K562 (cell line): Measurements from ENCODE around the gene TCF20. TPM values are rescaled to one million over a fixed set of nuclear protein-coding genes. Genes with fewer than 3 reads are reported as not detected.
A peak's percentile ranks its signal among the peaks of the same experiment; 100 is the strongest.

Experiments used
- ATAC-seq: fragments of 200-7000 bp; cut with Tn5 transposase; 3 replicates; pipeline ENCODE4 v1.9.1; 2020; ENCODE audit warnings: moderate library complexity
- BruUV-seq: library from RNA; stranded (reverse); fragments of 400-500 nt; replicated peaks from 2 replicates; lab custom pipeline; 2021; lab: Mats Ljungman, UMichigan
- CTCF ChIA-PET: fragments of 300-600 bp; formaldehyde crosslinking; extraction: SDS; loops from one replicate; lab custom pipeline; 2021; ENCODE audit warnings: low intra/inter-chr PET ratio; lab: Yijun Ruan, JAX
- POLR2A ChIA-PET: fragments of 300-600, 350-650 bp; sonication (Branson Sonifier 250); formaldehyde crosslinking; extraction: SDS; loops from one replicate; lab custom pipeline; 2021; ENCODE audit warnings: antibody characterized with exemption, inconsistent platforms; lab: Yijun Ruan, JAX
- DNase-seq, 4 experiments: peaks; one replicate each; pipeline versions ENCODE4 v3.0.0 to v3.0.0-alpha.2; 2011 to 2018; ENCODE audit warnings: low spot score in 3 of 4, mixed read lengths in 3 of 4; ENCODE audit errors: extremely low read depth in 1 of 4
- FAIRE-seq: peaks from 2 replicates; lab custom pipeline; 2011; peaks lifted over from hg19 to GRCh38; lab: Jason Lieb, UNC
- H2AFZ ChIP-seq: 2 replicates; pipeline ENCODE4 v1.6.0; 2011; ENCODE audit warnings: low read depth, low read length, control low read depth, inconsistent platforms
- H3K27ac ChIP-seq: fragments of 200-600 bp; 3 replicates; pipeline ENCODE4 v1.8.0; 2011; ENCODE audit warnings: low read depth, mild to moderate bottlenecking, control low read depth, inconsistent platforms, low read length, moderate library complexity, mixed read lengths; ENCODE audit errors: extremely low read depth
- H3K27me3 ChIP-seq, 2 experiments: fragments of 300-600 bp in 1 of 2; 2 replicates in 1 of 2; 3 replicates in 1 of 2; pipeline versions ENCODE4 v1.6.0 to v1.8.0; 2011; ENCODE audit warnings: inconsistent platforms in 2 of 2, low read length in 2 of 2, mild to moderate bottlenecking in 1 of 2, mixed read lengths in 1 of 2, moderate library complexity in 1 of 2; ENCODE audit not compliant: control insufficient read depth in 2 of 2, insufficient read depth in 2 of 2
- H3K36me3 ChIP-seq: fragments of 300-600 bp; 3 replicates; pipeline ENCODE4 v1.8.0; 2011; ENCODE audit warnings: mild to moderate bottlenecking, low read length, inconsistent platforms; ENCODE audit not compliant: control insufficient read depth, insufficient read depth
- H3K4me1 ChIP-seq, 2 experiments: fragments of 200-600 bp in 1 of 2; replicated peaks in 1 of 2; 2 replicates in 1 of 2; 3 replicates in 1 of 2; pipeline versions ENCODE4 v1.5.1 to v1.8.0; 2011; ENCODE audit warnings: inconsistent platforms in 2 of 2, low read length in 2 of 2, mild to moderate bottlenecking in 1 of 2, mixed read lengths in 1 of 2, moderate library complexity in 1 of 2; ENCODE audit not compliant: control insufficient read depth in 2 of 2, insufficient read depth in 2 of 2
- H3K4me2 ChIP-seq: 2 replicates; pipeline ENCODE4 v1.6.1; 2011; ENCODE audit warnings: low read length, control low read depth, inconsistent platforms, mixed read lengths; ENCODE audit not compliant: insufficient read depth
- H3K4me3 ChIP-seq: fragments of 200-600 bp; sonication (generic), shearing (Covaris generic); 2 replicates; pipeline ENCODE4 v1.5.1; 2016; ENCODE audit warnings: control low read depth, inconsistent platforms
- H3K79me2 ChIP-seq: fragments of 200-600 bp; 3 replicates; pipeline ENCODE4 v1.8.0; 2011; ENCODE audit warnings: low read length, inconsistent platforms; ENCODE audit not compliant: control insufficient read depth, insufficient read depth
- H3K9ac ChIP-seq, 2 experiments: 2 replicates each; pipeline versions ENCODE4 v1.6.0 to v1.6.1; 2011; ENCODE audit warnings: low read depth in 2 of 2, low read length in 2 of 2, control low read depth in 1 of 2, inconsistent platforms in 1 of 2, mild to moderate bottlenecking in 1 of 2, mixed read lengths in 1 of 2; ENCODE audit not compliant: insufficient read depth in 1 of 2
- H3K9me1 ChIP-seq: one replicate; pipeline ENCODE4 v1.6.0; 2011; ENCODE audit warnings: inconsistent platforms, mild to moderate bottlenecking, low read length, moderate library complexity; ENCODE audit not compliant: control insufficient read depth, insufficient read depth
- H3K9me3 ChIP-seq: replicated peaks from 2 replicates; pipeline ENCODE4 v1.5.1; 2011; ENCODE audit warnings: low read depth, low read length, inconsistent platforms; ENCODE audit not compliant: control insufficient read depth, insufficient read depth
- H4K20me1 ChIP-seq: replicated peaks from 2 replicates; pipeline ENCODE4 v1.6.1; 2011; ENCODE audit warnings: low read length, inconsistent platforms, mixed read lengths; ENCODE audit not compliant: control insufficient read depth, insufficient read depth
- ATF1 ChIP-seq, 2 experiments: fragments of 450-650 bp in 1 of 2; IDR thresholded peaks; 2 replicates each; pipeline ENCODE4 v1.6.1; 2016; ENCODE audit warnings: missing compliant biosample characterization in 1 of 2, missing genetic modification characterization in 1 of 2
- CREB1 ChIP-seq, 2 experiments: sonication (generic) in 1 of 2; formaldehyde crosslinking in 1 of 2; IDR thresholded peaks; 2 replicates each; pipeline versions ENCODE4 v1.6.1 to v1.8.0; 2012 to 2022; ENCODE audit warnings: inconsistent platforms in 1 of 2, mild to moderate bottlenecking in 1 of 2, missing genetic modification reagents in 1 of 2, moderate library complexity in 1 of 2
- CREM ChIP-seq: IDR thresholded peaks from 2 replicates; pipeline ENCODE4 v1.6.1; 2014; ENCODE audit warnings: antibody characterized with exemption, low read depth
- HDAC6 ChIP-seq: IDR thresholded peaks from 2 replicates; pipeline ENCODE4 v1.6.1; 2012; ENCODE audit warnings: low read depth, mild to moderate bottlenecking, control low read depth, inconsistent platforms, low read length, moderate library complexity
- MCM2 ChIP-seq: fragments of 450-650 bp; IDR thresholded peaks from 2 replicates; pipeline ENCODE4 v1.6.1; 2017; ENCODE audit warnings: low read depth, mild to moderate bottlenecking
- ZNF146 ChIP-seq: IDR thresholded peaks from one replicate; pipeline ENCODE4 v1.6.1; 2018; ENCODE audit warnings: missing compliant biosample characterization; ENCODE audit not compliant: unreplicated experiment
- ZNF263 ChIP-seq: sonication (generic); formaldehyde crosslinking; IDR thresholded peaks from 2 replicates; pipeline ENCODE4 v1.8.0; 2022; ENCODE audit warnings: mild to moderate bottlenecking, missing genetic modification reagents, borderline replicate concordance
- ZNF584 ChIP-seq: fragments of 200-800 bp; sonication (Bioruptor generic); IDR thresholded peaks from 2 replicates; pipeline ENCODE4 v1.6.1; 2016; ENCODE audit warnings: low read depth, mild to moderate bottlenecking, missing genetic modification characterization, missing compliant biosample characterization
- WGBS: fragments of 100-300 bp; shearing (Covaris generic); methylation state at CpG from one replicate; pipeline ENCODE4 v1.1.6; 2016; ENCODE audit warnings: low coverage, mixed read lengths; ENCODE audit not compliant: insufficient coverage; ENCODE audit errors: missing lambda C conversion rate; 5-methylcytosine and 5-hydroxymethylcytosine counted together
- in situ Hi-C: fragments of 300-500 bp; cut with MboI; formaldehyde crosslinking; loops from 4 replicates; pipeline ENCODE4 v1.15.0; 2018; ENCODE audit warnings: inconsistent platforms, mixed read lengths
- intact Hi-C: fragments of 100-400 bp; cut with micrococcal nuclease; formaldehyde crosslinking; loops from 2 replicates; pipeline ENCODE4 v1.14.2; 2022
- polyA plus RNA-seq, 8 experiments: library from polyadenylated mRNA; depleted of rRNA in 4 of 8; stranded (reverse) in 5 of 8; unstranded in 3 of 8; fragments of >200 nt; fragmentation: Nextera tagmentation in 2 of 8; fragmentation: Illumina TruSeq in 1 of 8; extraction: Ambion mirVana in 2 of 8; extraction: Trizol in 1 of 8; gene quantifications; 2 replicates each; pipeline versions ENCODE4 v1.2.1 to v1.2.3, GENCODE V29; 2011 to 2014; ENCODE audit warnings: inconsistent platforms in 1 of 8, missing spikeins in 1 of 8
- total RNA-seq, 7 experiments: library from RNA; depleted of rRNA in 6 of 7; stranded (reverse); fragments of >200 nt in 6 of 7; fragmentation: Illumina TruSeq in 2 of 7; extraction: Trizol in 2 of 7; gene quantifications; 2 replicates each; pipeline versions ENCODE4 v1.2.1 to v1.2.3, GENCODE V29; 2011 to 2021; ENCODE audit warnings: low replicate concordance in 1 of 7
- TF ChIP-seq, protein P1 (sequence below): fragments of 450-650 bp; IDR thresholded peaks from 2 replicates; pipeline ENCODE4 v1.6.1; 2016

The TCF20 gene
- total and polyA plus RNA-seq, 9 of the 15 experiments (the other 6 are each of a cell fraction or from before 2014, with no cell fraction given), result 0.35 to 43.6 (median 17.5) TPM

DNA sequence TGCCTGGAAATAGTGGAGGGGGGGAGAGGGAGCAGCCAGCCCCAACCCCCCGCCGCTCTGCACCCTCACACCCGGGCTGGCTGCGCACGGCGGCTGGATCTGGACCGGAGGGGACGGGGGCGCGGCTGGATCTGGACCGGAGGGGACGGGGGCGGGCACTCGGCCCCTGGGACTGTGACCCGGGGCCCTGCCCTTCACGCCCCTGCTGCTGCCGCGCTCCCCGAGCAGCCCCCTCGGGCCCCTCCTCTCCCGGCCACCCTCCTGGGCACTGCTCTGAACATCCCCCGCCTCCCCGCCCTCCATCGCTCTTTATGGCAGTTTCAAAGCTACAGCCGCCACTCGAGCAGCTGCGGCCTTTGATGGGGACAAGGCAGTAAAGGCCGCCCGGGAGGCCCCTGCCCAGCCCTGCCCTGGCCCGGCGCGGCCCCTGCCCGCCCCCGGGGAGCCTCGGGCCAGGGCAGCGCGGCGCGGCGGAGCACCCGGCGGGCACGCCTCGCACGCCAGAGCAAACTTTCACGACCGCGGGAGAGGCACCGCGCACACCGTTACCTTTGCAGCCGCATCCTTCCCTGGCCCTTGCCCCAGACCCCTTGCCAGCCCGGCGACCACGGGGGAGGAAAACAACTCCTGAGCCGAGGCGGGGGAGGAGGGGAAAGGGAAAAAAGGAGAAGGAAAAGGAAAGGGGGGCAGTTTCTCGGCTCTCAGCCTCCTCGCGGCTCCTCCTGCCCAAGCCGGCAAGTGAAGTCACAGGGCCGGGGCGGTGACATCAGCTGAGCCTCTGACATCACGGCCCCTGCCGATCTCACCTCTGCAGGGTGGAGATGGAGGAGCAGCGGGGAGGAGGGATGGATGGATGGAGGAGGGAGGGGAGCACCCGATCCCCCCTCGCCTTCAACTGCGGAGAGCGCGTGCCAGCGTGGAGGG, 13.1 kb upstream of the TCF20 start:
- Histone ChIP-seq H3K9me1 (no peaks in the 10 kb centered on the region), H3K9ac (no peak overlapping the region), H3K4me2 (no peak overlapping the region), H3K9me3 (no peaks in the 10 kb centered on the region), H3K4me1 (peaks cover 0 to 19% of the 10 kb centered on the region in 2 experiments; a peak in 2 of 5 replicates), H3K79me2 (no peaks in the 10 kb centered on the region), H2AFZ (no peak overlapping the region), H3K27me3 (no peaks in the 10 kb centered on the region; a peak in 1 of 5 replicates), H3K36me3 (no peaks in the 10 kb centered on the region), H3K4me3 (no peak overlapping the region), H3K27ac (no peak overlapping the region), H4K20me1 (peaks cover 20% of the 10 kb centered on the region; the same call in 1 of the 2 replicates)
- BruUV-seq, result no TSS peak
- intact Hi-C loops (no loop called here), in situ Hi-C loops (loop anchor here (10.0 kb wide), 1 partner anchor 109 kb away; no protein-coding TSS in a partner anchor)
- TF ChIP-seq ZNF146 (CRISPR knock-in tag), result no peak
- TF ChIP-seq MCM2, result 0 out of 2 replicates have a peak, but pooled peaks have one; percentile 41
- no peak for TF ChIP-seq ATF1 (CRISPR knock-in tag; IDR thresholded peaks at IDR 0.05)
- peak; percentile 36; the same call in 1 of the 2 replicates for TF ChIP-seq ATF1 (tag; IDR thresholded peaks at IDR 0.05)
- peak; percentile 100 for TF ChIP-seq ZNF263
- TF ChIP-seq, protein P1, sequence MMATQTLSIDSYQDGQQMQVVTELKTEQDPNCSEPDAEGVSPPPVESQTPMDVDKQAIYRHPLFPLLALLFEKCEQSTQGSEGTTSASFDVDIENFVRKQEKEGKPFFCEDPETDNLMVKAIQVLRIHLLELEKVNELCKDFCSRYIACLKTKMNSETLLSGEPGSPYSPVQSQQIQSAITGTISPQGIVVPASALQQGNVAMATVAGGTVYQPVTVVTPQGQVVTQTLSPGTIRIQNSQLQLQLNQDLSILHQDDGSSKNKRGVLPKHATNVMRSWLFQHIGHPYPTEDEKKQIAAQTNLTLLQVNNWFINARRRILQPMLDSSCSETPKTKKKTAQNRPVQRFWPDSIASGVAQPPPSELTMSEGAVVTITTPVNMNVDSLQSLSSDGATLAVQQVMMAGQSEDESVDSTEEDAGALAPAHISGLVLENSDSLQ, result 0 out of 2 replicates have a peak, but pooled peaks have one; percentile 21
- TF ChIP-seq CREM, result peak; percentile 81
- no peak for TF ChIP-seq HDAC6
- peak; percentile 65; the same call in 1 of the 2 replicates for TF ChIP-seq CREB1 (IDR thresholded peaks at IDR 0.05)
- peak; percentile 75 for TF ChIP-seq CREB1 (CRISPR knock-in tag; IDR thresholded peaks at IDR 0.05)
- no peak for TF ChIP-seq ZNF584
- ChIA-PET POLR2A (interaction anchor here (0.5 kb wide), 1 partner anchor 62 kb away, joined by 4 read pairs; no protein-coding TSS in a partner anchor), CTCF (no interaction called here)
- DNase-seq (peak in 2 of 4 experiments; percentile 15 to 23), FAIRE-seq (no peak), ATAC-seq (no peak)
- 46% methylated on average over 17 of the region's 72 CpGs for WGBS
